VCaP (cell line): ENCODE data around the gene RAB3GAP1.

Experiments
- H3K27ac ChIP-seq: fragments of 450-650 bp; 2 replicates; pipeline ENCODE4 v1.5.1; 2017
- CTCF ChIP-seq: fragments of 450-650 bp; conservative IDR thresholded peaks from 2 replicates; pipeline ENCODE4 v1.5.1; 2017; ENCODE audit warnings: mild to moderate bottlenecking, moderate library complexity

RAB3GAP1 gene

GRCh38 chr2:135169900-135170753 is 118.0 kb downstream of the RAB3GAP1 start:
- no peak overlapping the region for H3K27ac ChIP-seq
- TF ChIP-seq CTCF, result no peak

GRCh38 chr2:135174049-135174809 is 122.1 kb downstream of the RAB3GAP1 start:
- TF ChIP-seq CTCF, result no peak
- no peak overlapping the region for H3K27ac ChIP-seq

GRCh38 chr2:135174810-135175093 is 122.7 kb downstream of the RAB3GAP1 start:
- TF ChIP-seq CTCF, result no peak
- H3K27ac ChIP-seq, result no peak overlapping the region

- H3K27ac ChIP-seq, result no peak overlapping the region
- no peak for TF ChIP-seq CTCF
Measured at GRCh38 chr2:135175177-135175576, 123.1 kb downstream of the RAB3GAP1 start.

GRCh38 chr2:135179689-135180088 is 127.6 kb downstream of the RAB3GAP1 start:
- H3K27ac ChIP-seq, result no peak overlapping the region
- TF ChIP-seq CTCF, result no peak

GRCh38 chr2:135182190-135182589 is 130.1 kb downstream of the RAB3GAP1 start:
- TF ChIP-seq CTCF, result no peak
- no peak overlapping the region for H3K27ac ChIP-seq

GRCh38 chr2:135182601-135183000 is 130.5 kb downstream of the RAB3GAP1 start:
- H3K27ac ChIP-seq, result no peak overlapping the region
- no peak for TF ChIP-seq CTCF
